ENCODE results near the gene SIGLEC8. TPM values are rescaled to one million over a fixed set of nuclear protein-coding genes. Genes with fewer than 3 reads are reported as not detected.
A peak's percentile ranks its signal among the peaks of the same experiment; 100 is the strongest.

Gene SIGLEC8
- total RNA-seq, 1 experiment from 2014 or later, result not detected

DNA sequence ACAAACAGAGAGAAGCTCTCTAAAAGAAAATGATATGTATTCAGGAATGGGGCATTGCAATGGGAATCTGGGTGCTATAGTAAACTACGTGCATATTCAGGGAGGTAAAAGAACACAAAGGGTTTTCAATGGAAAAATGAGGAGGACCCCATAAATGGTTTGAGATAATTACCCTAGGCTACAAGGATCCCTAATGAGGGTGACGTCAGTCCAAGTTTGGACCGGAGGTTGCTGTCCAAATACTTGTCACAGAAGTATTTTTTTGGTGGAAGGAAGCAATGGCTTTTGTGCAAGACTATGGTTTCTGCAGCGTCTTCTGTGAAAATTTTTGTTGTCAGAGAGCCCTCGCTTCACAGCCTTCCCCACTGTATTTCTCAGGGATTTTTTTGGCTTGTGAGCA is 19.1 kb upstream of the SIGLEC8 start:
- Histone ChIP-seq H3K36me3 (ENCODE audit: control insufficient read depth, insufficient read depth, low read length) (no peaks in the 10 kb centered on the region), H3K27me3 (replicated peaks; ENCODE audit: control insufficient read depth, insufficient read depth, low read length) (no peaks in the 10 kb centered on the region), H3K4me1 (peaks cover 29% of the 10 kb centered on the region), H3K4me3 (ENCODE audit: low read depth, low read length) (no peak overlapping the region), H3K9me3 (0 out of 2 replicates have a peak, but pooled peaks cover 3% of the 10 kb centered on the region)
- Mint-ChIP-seq H3K4me1 (ENCODE audit: low read depth, unreplicated experiment) (peaks cover 24% of the 10 kb centered on the region), H3K36me3 (ENCODE audit: insufficient read depth, unreplicated experiment) (peaks cover 5% of the 10 kb centered on the region), H3K27ac (ENCODE audit: unreplicated experiment) (no peak overlapping the region), H3K4me3 (ENCODE audit: unreplicated experiment) (no peak overlapping the region), H3K27me3 (ENCODE audit: insufficient read depth, unreplicated experiment) (no peaks in the 10 kb centered on the region), H3K9me3 (ENCODE audit: unreplicated experiment) (peaks cover 10% of the 10 kb centered on the region)
- ChIA-PET CTCF (no interaction called here), POLR2A (no interaction called here)
- DNase-seq, result no peak
- intact Hi-C loops (cut with micrococcal nuclease; ENCODE audit: unreplicated experiment), result no loop called here
- TF ChIP-seq, protein P1, sequence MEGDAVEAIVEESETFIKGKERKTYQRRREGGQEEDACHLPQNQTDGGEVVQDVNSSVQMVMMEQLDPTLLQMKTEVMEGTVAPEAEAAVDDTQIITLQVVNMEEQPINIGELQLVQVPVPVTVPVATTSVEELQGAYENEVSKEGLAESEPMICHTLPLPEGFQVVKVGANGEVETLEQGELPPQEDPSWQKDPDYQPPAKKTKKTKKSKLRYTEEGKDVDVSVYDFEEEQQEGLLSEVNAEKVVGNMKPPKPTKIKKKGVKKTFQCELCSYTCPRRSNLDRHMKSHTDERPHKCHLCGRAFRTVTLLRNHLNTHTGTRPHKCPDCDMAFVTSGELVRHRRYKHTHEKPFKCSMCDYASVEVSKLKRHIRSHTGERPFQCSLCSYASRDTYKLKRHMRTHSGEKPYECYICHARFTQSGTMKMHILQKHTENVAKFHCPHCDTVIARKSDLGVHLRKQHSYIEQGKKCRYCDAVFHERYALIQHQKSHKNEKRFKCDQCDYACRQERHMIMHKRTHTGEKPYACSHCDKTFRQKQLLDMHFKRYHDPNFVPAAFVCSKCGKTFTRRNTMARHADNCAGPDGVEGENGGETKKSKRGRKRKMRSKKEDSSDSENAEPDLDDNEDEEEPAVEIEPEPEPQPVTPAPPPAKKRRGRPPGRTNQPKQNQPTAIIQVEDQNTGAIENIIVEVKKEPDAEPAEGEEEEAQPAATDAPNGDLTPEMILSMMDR (IDR thresholded peaks at IDR 0.05; ENCODE audit: insufficient read depth in 1 of 2, low read depth in 1 of 2, low read length in 1 of 2, severe bottlenecking in 1 of 2, unreplicated experiment in 1 of 2), result no peak
- BruUV-seq (replicated peaks), result no TSS peak

DNA sequence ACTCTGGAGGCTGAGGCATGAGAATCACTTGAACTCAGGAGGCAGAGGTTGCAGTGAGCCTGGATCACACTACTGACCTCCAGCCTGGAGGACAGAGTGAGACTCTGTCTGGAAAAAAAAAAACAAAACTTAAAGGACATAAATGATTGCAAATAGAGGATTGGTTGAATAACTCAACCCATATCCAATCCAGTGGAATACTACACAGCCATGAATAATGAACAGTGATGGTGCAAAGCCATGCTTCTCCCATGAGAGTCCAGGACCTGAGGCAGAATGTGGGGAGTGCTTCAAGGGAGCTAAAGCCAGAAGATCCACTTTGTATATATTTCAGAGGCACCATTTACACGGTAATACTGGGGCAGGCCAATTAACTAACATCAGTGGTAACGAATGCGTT is 17.9 kb upstream of the SIGLEC8 start:
- Histone ChIP-seq H3K9me3 (0 out of 2 replicates have a peak, but pooled peaks cover 3% of the 10 kb centered on the region), H3K4me3 (ENCODE audit: low read depth, low read length) (no peak overlapping the region), H3K36me3 (ENCODE audit: control insufficient read depth, insufficient read depth, low read length) (no peaks in the 10 kb centered on the region), H3K27me3 (replicated peaks; ENCODE audit: control insufficient read depth, insufficient read depth, low read length) (no peaks in the 10 kb centered on the region), H3K4me1 (peaks cover 29% of the 10 kb centered on the region)
- no peaks in the 10 kb centered on the region for H3K27me3 Mint-ChIP-seq (ENCODE audit: insufficient read depth, unreplicated experiment)
- H3K36me3 Mint-ChIP-seq (ENCODE audit: insufficient read depth, unreplicated experiment), result peaks cover 5% of the 10 kb centered on the region
- ChIA-PET POLR2A (no interaction called here), CTCF (no interaction called here)
- no peak overlapping the region for H3K4me3 Mint-ChIP-seq (ENCODE audit: unreplicated experiment)
- peak overlapping the region; percentile 79 for H3K27ac Mint-ChIP-seq (ENCODE audit: unreplicated experiment)
- TF ChIP-seq, protein P1 (IDR thresholded peaks at IDR 0.05; ENCODE audit: insufficient read depth in 1 of 2, low read depth in 1 of 2, low read length in 1 of 2, severe bottlenecking in 1 of 2, unreplicated experiment in 1 of 2), result no peak
- H3K4me1 Mint-ChIP-seq (ENCODE audit: low read depth, unreplicated experiment), result peaks cover 24% of the 10 kb centered on the region
- peaks cover 10% of the 10 kb centered on the region for H3K9me3 Mint-ChIP-seq (ENCODE audit: unreplicated experiment)
- BruUV-seq (replicated peaks), result no TSS peak
- intact Hi-C loops (cut with micrococcal nuclease; ENCODE audit: unreplicated experiment), result no loop called here
- no peak for DNase-seq

DNA sequence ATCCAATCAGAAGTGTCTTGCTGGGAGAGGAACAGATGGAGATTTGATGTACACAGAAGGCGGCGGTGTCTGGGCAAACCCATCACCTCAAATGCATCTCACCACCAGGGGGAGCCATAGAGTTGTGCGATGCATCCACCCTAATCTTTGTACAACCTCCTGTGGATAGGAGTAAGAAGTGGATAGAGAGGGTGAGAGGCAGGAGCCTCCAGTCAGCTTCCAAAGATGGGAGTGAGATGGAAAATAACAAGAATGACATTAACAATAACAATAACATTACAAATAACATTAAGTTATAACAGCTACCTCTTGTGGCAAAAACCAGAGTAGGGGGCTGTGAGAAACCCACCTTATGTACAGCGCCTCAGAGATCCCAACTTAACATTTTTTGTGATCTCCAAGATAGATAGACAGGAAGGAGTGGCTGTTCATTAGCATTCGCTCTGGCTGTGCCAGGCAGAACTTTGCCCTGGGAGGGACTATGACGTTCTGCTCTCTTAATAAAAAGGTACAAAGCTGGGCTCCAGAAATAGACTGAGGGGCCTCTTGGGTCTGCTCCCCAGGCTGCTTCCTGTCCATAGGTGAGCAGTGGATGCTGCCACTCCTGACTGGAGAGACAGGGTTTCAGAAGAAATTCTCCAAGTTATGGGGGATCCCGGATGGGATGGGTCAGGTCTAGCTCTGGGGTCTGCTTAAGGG is 14.9 kb upstream of the SIGLEC8 start:
- Histone ChIP-seq H3K36me3 (ENCODE audit: control insufficient read depth, insufficient read depth, low read length) (no peaks in the 10 kb centered on the region), H3K9me3 (0 out of 2 replicates have a peak, but pooled peaks cover 3% of the 10 kb centered on the region), H3K27me3 (replicated peaks; ENCODE audit: control insufficient read depth, insufficient read depth, low read length) (no peaks in the 10 kb centered on the region), H3K4me3 (ENCODE audit: low read depth, low read length) (no peak overlapping the region), H3K4me1 (peaks cover 29% of the 10 kb centered on the region)
- ChIA-PET POLR2A (no interaction called here), CTCF (interaction anchor here (0.7 to 3.4 kb wide), 5 partner anchors 46 to 184 kb away, joined by 3 to 19 read pairs (median 4); no protein-coding TSS in a partner anchor)
- DNase-seq, result peak; percentile 83 to 86
- no peaks in the 10 kb centered on the region for H3K27me3 Mint-ChIP-seq (ENCODE audit: insufficient read depth, unreplicated experiment)
- H3K9me3 Mint-ChIP-seq (ENCODE audit: unreplicated experiment), result peaks cover 10% of the 10 kb centered on the region
- H3K4me1 Mint-ChIP-seq (ENCODE audit: low read depth, unreplicated experiment), result peaks cover 24% of the 10 kb centered on the region
- peaks cover 5% of the 10 kb centered on the region for H3K36me3 Mint-ChIP-seq (ENCODE audit: insufficient read depth, unreplicated experiment)
- H3K27ac Mint-ChIP-seq (ENCODE audit: unreplicated experiment), result no peak overlapping the region
- TF ChIP-seq, protein P1 (IDR thresholded peaks at IDR 0.05; ENCODE audit: insufficient read depth in 1 of 2, low read depth in 1 of 2, low read length in 1 of 2, severe bottlenecking in 1 of 2, unreplicated experiment in 1 of 2), result peak; percentile 81 to 88
- intact Hi-C loops (cut with micrococcal nuclease; ENCODE audit: unreplicated experiment), result loop anchor here (1.0 kb wide), 2 partner anchors 42 to 184 kb away; no protein-coding TSS in a partner anchor
- H3K4me3 Mint-ChIP-seq (ENCODE audit: unreplicated experiment), result no peak overlapping the region
- BruUV-seq (replicated peaks), result no TSS peak
